HG03571 (cell line): Measurements from ENCODE around the gene CYTL1.
"Not testable (repeated sequence)": the region's sequence is repeated elsewhere in the genome, so short reads cannot be mapped to it uniquely, and the experiment has no call there.

Source experiments
- ATAC-seq: cut with Tn5 transposase; IDR thresholded peaks from one replicate; pipeline ENCODE4 v1.9.1; 2021; ENCODE audit not compliant: unreplicated experiment

CYTL1 gene

GRCh38 chr4:5019274-5019673 is at the start of gene CYTL1:
Gene CYTL1 (minus strand): TSS chr4:5019458. CDS start chr4:5019445, 13 bp downstream.
- no peak for ATAC-seq

- no peak for ATAC-seq
These were observed 48.6 kb upstream of the CYTL1 start for GRCh38 chr4:5067908-5068307.

GRCh38 chr4:5066968-5067367 is 47.7 kb upstream of the CYTL1 start:
- ATAC-seq, result not testable (repeated sequence)

GRCh38 chr4:5066101-5066500 is 46.8 kb upstream of the CYTL1 start:
- ATAC-seq, result no peak

- ATAC-seq, result no peak
These were observed 36.2 kb upstream of the CYTL1 start for GRCh38 chr4:5055411-5055810.

GRCh38 chr4:5054532-5054931 is 35.3 kb upstream of the CYTL1 start:
- no peak for ATAC-seq

GRCh38 chr4:5052726-5053425 is 33.6 kb upstream of the CYTL1 start:
- ATAC-seq, result no peak

- no peak for ATAC-seq
These were observed 33.0 kb upstream of the CYTL1 start for GRCh38 chr4:5052204-5052702.

GRCh38 chr4:5051278-5052203 is 32.3 kb upstream of the CYTL1 start, which contains the start of gene STK32B:
Gene STK32B (plus strand): TSS chr4:5051480.
- ATAC-seq, result no peak

- no peak for ATAC-seq
These were observed 31.4 kb upstream of the CYTL1 start for GRCh38 chr4:5050520-5051277.

- ATAC-seq, result no peak
These were observed 29.5 kb upstream of the CYTL1 start for GRCh38 chr4:5048721-5049120.

- no peak for ATAC-seq
These were observed 25.8 kb upstream of the CYTL1 start for GRCh38 chr4:5045097-5045496.

GRCh38 chr4:5044341-5044740 is 25.1 kb upstream of the CYTL1 start:
- ATAC-seq, result no peak

- ATAC-seq, result no peak
These were observed 24.3 kb upstream of the CYTL1 start for GRCh38 chr4:5043579-5043978.

- no peak for ATAC-seq
These were observed 22.4 kb upstream of the CYTL1 start for GRCh38 chr4:5041699-5042098.

GRCh38 chr4:5040856-5041620 is 21.8 kb upstream of the CYTL1 start:
- ATAC-seq, result no peak

GRCh38 chr4:5039800-5040199 is 20.5 kb upstream of the CYTL1 start:
- ATAC-seq, result no peak

- ATAC-seq, result no peak
These were observed 18.6 kb upstream of the CYTL1 start for GRCh38 chr4:5037553-5038551.

GRCh38 chr4:5036239-5036638 is 17.0 kb upstream of the CYTL1 start:
- ATAC-seq, result no peak
